Embryonic facial prominence (tissue), 1 donor: Measurements from ENCODE around the gene SARDH.
"Not testable (repeated sequence)": the region's sequence is repeated elsewhere in the genome, so short reads cannot be mapped to it uniquely, and the experiment has no call there.

Source experiments
- DNase-seq: peaks from one replicate; pipeline ENCODE4 v3.0.0-alpha.2; 2016; ENCODE audit errors: extremely low spot score

Gene SARDH

GRCh38 chr9:133632806-133633680 lies 105.1 kb downstream of the SARDH start:
- DNase-seq: no peak

GRCh38 chr9:133631111-133631510 lies 107.0 kb downstream of the SARDH start:
- DNase-seq: no peak

GRCh38 chr9:133629221-133630110 lies 108.7 kb downstream of the SARDH start:
- DNase-seq: no peak

- DNase-seq: no peak
These were observed 109.4 kb downstream of the SARDH start for GRCh38 chr9:133628766-133629165.

- DNase-seq: no peak
These were observed 110.8 kb downstream of the SARDH start for GRCh38 chr9:133627341-133627740.

- not testable (repeated sequence) for DNase-seq
These were observed 112.1 kb downstream of the SARDH start for GRCh38 chr9:133626008-133626407.

GRCh38 chr9:133622555-133622954 lies 115.6 kb downstream of the SARDH start:
- DNase-seq: no peak

GRCh38 chr9:133621725-133622267 lies 116.4 kb downstream of the SARDH start:
- DNase-seq: no peak

GRCh38 chr9:133619791-133620190 lies 118.4 kb downstream of the SARDH start:
- no peak for DNase-seq

GRCh38 chr9:133618726-133619125 lies 119.4 kb downstream of the SARDH start:
- no peak for DNase-seq

- DNase-seq: no peak
These were observed 121.3 kb downstream of the SARDH start for GRCh38 chr9:133616643-133617405.

- DNase-seq: no peak
These were observed 122.5 kb downstream of the SARDH start for GRCh38 chr9:133615606-133616188.

- no peak for DNase-seq
These were observed 123.0 kb downstream of the SARDH start for GRCh38 chr9:133615186-133615585.

- no peak for DNase-seq
These were observed 123.5 kb downstream of the SARDH start for GRCh38 chr9:133614678-133615077.

GRCh38 chr9:133614056-133614455 lies 124.1 kb downstream of the SARDH start:
- DNase-seq: no peak
